B cell (primary cell): Measurements from ENCODE around the gene CROCC. TPM values are rescaled to one million over a fixed set of nuclear protein-coding genes. Genes with fewer than 3 reads are reported as not detected.

Experiments used
- ATAC-seq: fragments of 200-7000 bp; cut with Tn5 transposase; one replicate; pipeline ENCODE4 v1.10.0; 2021; ENCODE audit warnings: low read depth, mild to moderate bottlenecking, moderate number of reproducible peaks, moderate library complexity
- CTCF ChIA-PET: fragments of 350-600 bp; sonication (Branson Sonifier 250); formaldehyde crosslinking; loops from one replicate; lab custom pipeline; 2021; ENCODE audit warnings: antibody characterized with exemption, inconsistent platforms; lab: Charles Lee
- POLR2A ChIA-PET: fragments of 350-600 bp; sonication (Branson Sonifier 250); formaldehyde crosslinking; loops from one replicate; lab custom pipeline; 2021; ENCODE audit warnings: antibody characterized with exemption; lab: Charles Lee
- DNase-seq: peaks from one replicate; pipeline ENCODE4 v3.0.0; 2013
- H2AFZ ChIP-seq: 2 replicates; pipeline ENCODE4 v1.6.1; 2012; ENCODE audit warnings: mild to moderate bottlenecking, low read depth, low read length; ENCODE audit not compliant: insufficient read depth, poor library complexity, severe bottlenecking
- H3K27ac ChIP-seq, 2 donors: 1 replicate in 1 of 2; 2 replicates in 1 of 2; pipeline ENCODE4 v1.5.1; 2012 to 2013; ENCODE audit warnings: low read length in 2 of 2, mild to moderate bottlenecking in 2 of 2, moderate library complexity in 1 of 2
- H3K27me3 ChIP-seq, 4 experiments: fragments of 200-600 bp in 1 of 4; sonication (generic) in 1 of 4; replicated peaks in 1 of 4; 1 replicate in 2 of 4; 2 replicates in 2 of 4; pipeline versions ENCODE4 v1.6.1 to v1.7.0; 2013 to 2016; ENCODE audit warnings: low read length in 3 of 4, mild to moderate bottlenecking in 2 of 4, mixed read lengths in 1 of 4, moderate library complexity in 1 of 4; ENCODE audit not compliant: insufficient read depth in 4 of 4, control insufficient read depth in 3 of 4; ENCODE audit errors: control extremely low read depth in 1 of 4
- H3K36me3 ChIP-seq, 2 experiments: replicated peaks in 1 of 2; 1 replicate in 1 of 2; 2 replicates in 1 of 2; pipeline versions ENCODE4 v1.6.1 to v1.7.1; 2013; ENCODE audit warnings: low read length in 1 of 2; ENCODE audit not compliant: insufficient read depth in 2 of 2, control insufficient read depth in 1 of 2; ENCODE audit errors: control extremely low read depth in 1 of 2, extremely low read depth in 1 of 2
- H3K4me1 ChIP-seq, 2 donors: fragments of 200-600 bp in 1 of 2; sonication (generic) in 1 of 2; 1 replicate in 1 of 2; 2 replicates in 1 of 2; pipeline versions ENCODE4 v1.5.1 to v1.6.1; 2013 to 2017; ENCODE audit warnings: low read length in 2 of 2; ENCODE audit not compliant: control insufficient read depth in 2 of 2, insufficient read depth in 2 of 2
- H3K4me2 ChIP-seq: replicated peaks from 2 replicates; pipeline ENCODE3; 2012; ENCODE audit warnings: mild to moderate bottlenecking, low read depth, low read length; ENCODE audit not compliant: poor library complexity, severe bottlenecking
- H3K4me3 ChIP-seq, 5 experiments: fragments of 200-600 bp in 1 of 5; sonication (generic) in 1 of 5; 1 replicate in 3 of 5; 2 replicates in 2 of 5; pipeline versions ENCODE4 v1.5.1 to v1.7.0; 2011 to 2016; ENCODE audit warnings: low read length in 4 of 5, mild to moderate bottlenecking in 4 of 5, low read depth in 2 of 5, control low read depth in 1 of 5, moderate library complexity in 1 of 5; ENCODE audit not compliant: insufficient read depth in 1 of 5; ENCODE audit errors: control extremely low read depth in 1 of 5, extremely low read depth in 1 of 5
- H3K79me2 ChIP-seq: fragments of 200-600 bp; sonication (generic); one replicate; pipeline ENCODE4 v1.6.0; 2016; ENCODE audit warnings: low read length; ENCODE audit not compliant: control insufficient read depth, insufficient read depth
- H3K9ac ChIP-seq: fragments of 200-600 bp; sonication (generic); 2 replicates; pipeline ENCODE4 v1.6.1; 2017; ENCODE audit warnings: mild to moderate bottlenecking, low read length, moderate library complexity
- H3K9me3 ChIP-seq, 3 donors: one replicate each; pipeline versions ENCODE4 v1.6.1 to v1.7.1; 2013; ENCODE audit warnings: low read length in 2 of 3; ENCODE audit not compliant: control insufficient read depth in 2 of 3, insufficient read depth in 1 of 3; ENCODE audit errors: control extremely low read depth in 1 of 3
- H4K20me1 ChIP-seq: 2 replicates; pipeline ENCODE4 v1.6.0; 2012; ENCODE audit warnings: mild to moderate bottlenecking, low read length; ENCODE audit not compliant: insufficient read depth, control insufficient read depth, poor library complexity, severe bottlenecking
- H3K27ac Mint-ChIP-seq: one replicate; pipeline ENCODE4 v1.8.0; 2021; ENCODE audit warnings: mixed read lengths
- H3K27me3 Mint-ChIP-seq: one replicate; pipeline ENCODE4 v1.8.0; 2021; ENCODE audit warnings: mixed read lengths
- H3K4me1 Mint-ChIP-seq: one replicate; pipeline ENCODE4 v1.8.0; 2021; ENCODE audit warnings: mixed read lengths
- H3K4me3 Mint-ChIP-seq: one replicate; pipeline ENCODE4 v1.8.0; 2021; ENCODE audit warnings: mixed read lengths
- H3K9me3 Mint-ChIP-seq: one replicate; pipeline ENCODE4 v1.8.0; 2022; ENCODE audit warnings: mixed read lengths; ENCODE audit not compliant: insufficient read depth
- CTCF ChIP-seq: fragments of 200-600 bp; IDR thresholded peaks from one replicate; pipeline ENCODE4 v1.8.0; 2022; ENCODE audit warnings: antibody characterized with exemption, mild to moderate bottlenecking
- EZH2 ChIP-seq: IDR thresholded peaks from 2 replicates; pipeline ENCODE4 v1.6.1; 2012; ENCODE audit warnings: borderline replicate concordance, low read depth, mild to moderate bottlenecking, moderate library complexity, low read length; ENCODE audit not compliant: insufficient read depth, poor library complexity, severe bottlenecking
- WGBS: methylation state at CpG from one replicate; pipeline ENCODE4 v1.1.5; 2013; ENCODE audit warnings: missing lambda C conversion rate; ENCODE audit not compliant: insufficient coverage; 5-methylcytosine and 5-hydroxymethylcytosine counted together
- intact Hi-C: fragments of 100-400 bp; cut with micrococcal nuclease; formaldehyde crosslinking; loops from one replicate; pipeline ENCODE4 v1.10.0; 2022
- polyA plus RNA-seq: library from polyadenylated mRNA; depleted of rRNA; stranded (reverse); fragments of >200 nt; gene quantifications from 2 replicates; pipeline ENCODE4 v1.2.3, GENCODE V29; 2012
- total RNA-seq, 2 donors: library from RNA; stranded (reverse); fragments of 120-200 nt in 1 of 2; gene quantifications; 1 replicate in 1 of 2; 2 replicates in 1 of 2; pipeline versions ENCODE4 v1.2.3 to v1.2.4, GENCODE V29; 2013 to 2022

The CROCC gene
- total and polyA plus RNA-seq, 2 donors (not counting 1 experiment from before 2014, with no cell fraction given): 66.2 to 120 TPM

- peaks cover 11% of the 10 kb centered on the region for H3K4me1 Mint-ChIP-seq
- ATAC-seq (no peak), DNase-seq (no peak)
- peaks cover 0 to 4% (median 0%) of the 10 kb centered on the region in 3 donors for H3K9me3 ChIP-seq
- no peak overlapping the region for H3K27ac Mint-ChIP-seq
- H4K20me1 ChIP-seq: no peaks in the 10 kb centered on the region
- no CpG with 5 or more reads among the region's 4 CpGs for WGBS
- H2AFZ ChIP-seq: no peak overlapping the region
- H3K27me3 Mint-ChIP-seq: peaks cover 20% of the 10 kb centered on the region
- H3K4me1 ChIP-seq: peaks cover 7 to 9% of the 10 kb centered on the region in 2 donors
- no peak overlapping the region for H3K4me3 Mint-ChIP-seq
- peaks cover 0 to 32% (median 6%) of the 10 kb centered on the region in 4 experiments for H3K27me3 ChIP-seq
- POLR2A ChIA-PET: interaction anchor here (0.7 kb wide), 1 partner anchor 34 kb away, joined by 4 read pairs; no protein-coding TSS in a partner anchor
- no peaks in the 10 kb centered on the region for H3K79me2 ChIP-seq
- no peak overlapping the region for H3K4me3 ChIP-seq
- H3K9me3 Mint-ChIP-seq: no peaks in the 10 kb centered on the region
- no peak overlapping the region for H3K27ac ChIP-seq
- TF ChIP-seq CTCF (no peak), EZH2 (no peak)
- H3K9ac ChIP-seq: no peak overlapping the region
- peaks cover 0 to 15% of the 10 kb centered on the region in 2 experiments for H3K36me3 ChIP-seq
- no peak overlapping the region for H3K4me2 ChIP-seq
- intact Hi-C loops: no loop called here
- CTCF ChIA-PET: no interaction called here
Observed at GRCh38 chr1:16983649-16984048, 61.9 kb downstream of the CROCC start.

- ChIA-PET CTCF (no interaction called here), POLR2A (no interaction called here)
- Mint-ChIP-seq H3K4me3 (no peak overlapping the region), H3K4me1 (peaks cover 11% of the 10 kb centered on the region), H3K27me3 (peaks cover 20% of the 10 kb centered on the region), H3K9me3 (no peaks in the 10 kb centered on the region), H3K27ac (no peak overlapping the region)
- Histone ChIP-seq H3K27me3 (peaks cover 0 to 24% (median 4%) of the 10 kb centered on the region in 4 experiments), H3K27ac (no peak overlapping the region), H2AFZ (no peak overlapping the region), H4K20me1 (no peaks in the 10 kb centered on the region), H3K79me2 (no peaks in the 10 kb centered on the region), H3K4me1 (peaks cover 6 to 9% of the 10 kb centered on the region in 2 donors), H3K4me3 (no peak overlapping the region), H3K9me3 (peaks cover 0 to 4% (median 0%) of the 10 kb centered on the region in 3 donors), H3K4me2 (no peak overlapping the region), H3K9ac (no peak overlapping the region), H3K36me3 (peaks cover 0 to 20% of the 10 kb centered on the region in 2 experiments)
- ATAC-seq: no peak
- no peak for DNase-seq
- TF ChIP-seq EZH2 (no peak), CTCF (no peak)
- intact Hi-C loops: no loop called here
- 57% methylated on average over 4 of the region's 7 CpGs for WGBS
Observed at GRCh38 chr1:16984717-16985116, 63.0 kb downstream of the CROCC start.
